Tibial nerve (tissue), 4 donors: ENCODE results near the gene KAZN.

Source experiments
- CTCF ChIP-seq, 5 experiments: fragments of 200-600 bp in 3 of 5; fragments of 450-650 bp in 2 of 5; sonication (generic) in 3 of 5; IDR thresholded peaks; one replicate each; pipeline ENCODE4 v1.5.1; 2016 to 2019; ENCODE audit warnings: antibody characterized with exemption in 5 of 5, mild to moderate bottlenecking in 3 of 5, moderate library complexity in 2 of 5
- EP300 ChIP-seq, 2 donors: sonication (generic); formaldehyde crosslinking; IDR thresholded peaks; one replicate each; pipeline ENCODE4 v1.6.1; 2017; ENCODE audit warnings: antibody characterized with exemption in 2 of 2, mild to moderate bottlenecking in 1 of 2
- POLR2A ChIP-seq, 2 donors: fragments of 450-650 bp; IDR thresholded peaks; one replicate each; pipeline ENCODE4 v1.6.1; 2017; ENCODE audit warnings: antibody characterized with exemption in 2 of 2, mild to moderate bottlenecking in 2 of 2, moderate library complexity in 2 of 2

- TF ChIP-seq POLR2A (IDR thresholded peaks at IDR 0.05) (no peak), EP300 (IDR thresholded peaks at IDR 0.05) (no peak), CTCF (IDR thresholded peaks at IDR 0.05) (no peak)
Observed at GRCh38 chr1:15151871-15152270, 553.4 kb downstream of the KAZN start.
